ENCODE measurements around the gene CDSN.

Gene CDSN

GRCh38 chr6:31116661-31117385, 3.4 kb downstream of the CDSN start:
- DNase-seq (ENCODE audit: extremely low read depth, insufficient read length), result no peak
- H3K4me3 ChIP-seq (replicated peaks; ENCODE audit: low read depth, low read length), result no peak overlapping the region
- no peaks in the 10 kb centered on the region for H3K36me3 ChIP-seq (ENCODE audit: control insufficient read depth, insufficient read depth, low read length)
- peaks cover 1% of the 10 kb centered on the region for H3K27me3 ChIP-seq (replicated peaks; ENCODE audit: control insufficient read depth, insufficient read depth, low read length)
- no peak for TF ChIP-seq CTCF (IDR thresholded peaks at IDR 0.05; ENCODE audit: insufficient read depth, low read length, poor library complexity, severe bottlenecking)

DNA sequence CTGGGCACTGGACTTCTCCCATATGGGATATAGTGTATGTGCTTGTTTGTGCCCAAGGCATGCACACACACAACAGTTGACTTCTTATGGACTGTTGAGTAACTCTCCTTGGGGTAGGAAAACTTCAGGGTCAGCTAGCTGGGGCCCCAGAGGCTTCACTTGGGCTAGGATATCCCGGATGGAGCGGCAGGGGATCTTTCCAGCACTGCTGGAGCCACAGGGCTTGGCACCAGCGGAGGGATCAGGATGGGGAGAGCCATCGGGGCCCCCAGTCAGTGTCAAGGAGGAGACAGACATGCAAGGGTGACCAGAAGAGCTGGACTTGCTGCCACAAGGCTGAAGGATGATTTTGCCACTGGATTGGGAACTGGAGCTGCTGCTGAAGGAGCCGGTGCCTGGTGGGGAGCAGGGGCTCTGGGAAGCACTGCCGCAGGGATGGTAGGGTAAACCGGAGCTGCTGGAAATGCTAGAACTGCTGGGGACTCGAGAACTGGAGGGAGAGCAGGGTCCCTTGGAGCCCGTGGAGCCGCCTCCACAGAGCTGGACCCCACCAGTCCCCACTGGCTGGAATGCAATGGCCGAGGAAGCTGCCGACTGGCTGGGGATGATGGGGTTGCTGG, 4.2 kb downstream of the CDSN start:
- Histone ChIP-seq H3K36me3 (ENCODE audit: control insufficient read depth, insufficient read depth, low read length) (no peaks in the 10 kb centered on the region), H3K4me3 (replicated peaks; ENCODE audit: low read depth, low read length) (no peak overlapping the region), H3K27me3 (replicated peaks; ENCODE audit: control insufficient read depth, insufficient read depth, low read length) (peaks cover 3% of the 10 kb centered on the region)
- TF ChIP-seq CTCF (IDR thresholded peaks at IDR 0.05; ENCODE audit: insufficient read depth, low read length, poor library complexity, severe bottlenecking), result no peak
- no peak for DNase-seq (ENCODE audit: extremely low read depth, insufficient read length)

GRCh38 chr6:31114970-31115849, 5.0 kb downstream of the CDSN start:
- Histone ChIP-seq H3K36me3 (ENCODE audit: control insufficient read depth, insufficient read depth, low read length) (no peaks in the 10 kb centered on the region), H3K4me3 (replicated peaks; ENCODE audit: low read depth, low read length) (no peak overlapping the region), H3K27me3 (replicated peaks; ENCODE audit: control insufficient read depth, insufficient read depth, low read length) (peaks cover 3% of the 10 kb centered on the region)
- DNase-seq (ENCODE audit: extremely low read depth, insufficient read length), result no peak
- TF ChIP-seq CTCF (IDR thresholded peaks at IDR 0.05; ENCODE audit: insufficient read depth, low read length, poor library complexity, severe bottlenecking), result no peak

DNA sequence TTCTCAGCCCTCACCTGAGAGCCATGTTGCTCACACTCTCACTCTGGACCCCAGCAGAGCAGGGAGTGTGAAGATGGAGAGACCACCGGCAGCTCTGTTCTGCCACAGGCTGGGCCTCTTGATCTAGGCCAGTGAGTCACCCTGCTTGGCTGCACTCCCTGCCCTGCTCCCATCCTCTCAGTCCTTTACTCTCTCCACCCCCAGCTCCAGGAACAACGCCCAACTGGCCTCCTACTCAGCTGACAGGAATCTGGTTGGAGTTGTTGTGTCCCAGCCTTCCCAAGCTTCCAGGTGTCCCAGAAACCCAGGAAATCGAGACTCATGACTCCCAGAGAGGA, 5.7 kb downstream of the CDSN start, which contains the start of gene PSORS1C1:
PSORS1C1 (plus strand) TSS at position 260 of the 338 bp plus-strand sequence. CDS start 14,833 bp downstream, outside the sequence.
- TF ChIP-seq CTCF (IDR thresholded peaks at IDR 0.05; ENCODE audit: insufficient read depth, low read length, poor library complexity, severe bottlenecking), result no peak
- H3K27me3 ChIP-seq (replicated peaks; ENCODE audit: control insufficient read depth, insufficient read depth, low read length), result peaks cover 3% of the 10 kb centered on the region
- no peak for DNase-seq (ENCODE audit: extremely low read depth, insufficient read length)

GRCh38 chr6:31113861-31114540, 6.2 kb downstream of the CDSN start:
- Histone ChIP-seq H3K27me3 (replicated peaks; ENCODE audit: control insufficient read depth, insufficient read depth, low read length) (peaks cover 3% of the 10 kb centered on the region), H3K4me3 (replicated peaks; ENCODE audit: low read depth, low read length) (no peak overlapping the region), H3K36me3 (ENCODE audit: control insufficient read depth, insufficient read depth, low read length) (no peaks in the 10 kb centered on the region)
- DNase-seq (ENCODE audit: extremely low read depth, insufficient read length), result no peak
- no peak for TF ChIP-seq CTCF (IDR thresholded peaks at IDR 0.05; ENCODE audit: insufficient read depth, low read length, poor library complexity, severe bottlenecking)

More for the DNA sequence above, 5.7 kb downstream of the CDSN start, which contains the start of gene PSORS1C1:
- no peak within 1 kb of the TSS for H3K4me3 ChIP-seq (replicated peaks; ENCODE audit: low read depth, low read length)
- no peaks in the 10 kb centered on the region for H3K36me3 ChIP-seq (ENCODE audit: control insufficient read depth, insufficient read depth, low read length)
